A549 (cell line): Measurements from ENCODE around the gene REXO4.

Source experiments
- CHD2 ChIP-seq: fragments of 150-350 bp; IDR thresholded peaks from 2 replicates; pipeline ENCODE4 v1.6.1; 2014; ENCODE audit warnings: low read length; ENCODE audit not compliant: partially characterized antibody
- ESRRA ChIP-seq: fragments of 150-350 bp; IDR thresholded peaks from 2 replicates; pipeline ENCODE4 v1.6.1; 2014; ENCODE audit warnings: mild to moderate bottlenecking, low read length, borderline replicate concordance
- GATA3 ChIP-seq: IDR thresholded peaks from 2 replicates; pipeline ENCODE4 v1.6.1; 2012; ENCODE audit warnings: borderline replicate concordance
- MAZ ChIP-seq: fragments of 150-350 bp; IDR thresholded peaks from 2 replicates; pipeline ENCODE4 v1.6.1; 2014; ENCODE audit warnings: antibody characterized with exemption, low read depth, low read length, borderline replicate concordance
- POLR2A ChIP-seq: IDR thresholded peaks from 2 replicates; pipeline ENCODE4 v1.6.1; 2012; ENCODE audit warnings: mild to moderate bottlenecking, low read length
- TF ChIP-seq, protein P1 (sequence below): IDR thresholded peaks from 2 replicates; pipeline ENCODE4 v1.6.1; 2012
- TF ChIP-seq, protein P2 (sequence below): fragments of >200 bp; sonication (Bioruptor Twin); formaldehyde crosslinking; IDR thresholded peaks from 3 replicates; pipeline ENCODE4 v1.5.1; 2016
- TF ChIP-seq, protein P3 (sequence below): fragments of 200-600 bp; sonication (generic); IDR thresholded peaks from 2 replicates; pipeline ENCODE4 v1.6.1; 2016; ENCODE audit warnings: antibody characterized with exemption, mild to moderate bottlenecking, moderate library complexity

DNA sequence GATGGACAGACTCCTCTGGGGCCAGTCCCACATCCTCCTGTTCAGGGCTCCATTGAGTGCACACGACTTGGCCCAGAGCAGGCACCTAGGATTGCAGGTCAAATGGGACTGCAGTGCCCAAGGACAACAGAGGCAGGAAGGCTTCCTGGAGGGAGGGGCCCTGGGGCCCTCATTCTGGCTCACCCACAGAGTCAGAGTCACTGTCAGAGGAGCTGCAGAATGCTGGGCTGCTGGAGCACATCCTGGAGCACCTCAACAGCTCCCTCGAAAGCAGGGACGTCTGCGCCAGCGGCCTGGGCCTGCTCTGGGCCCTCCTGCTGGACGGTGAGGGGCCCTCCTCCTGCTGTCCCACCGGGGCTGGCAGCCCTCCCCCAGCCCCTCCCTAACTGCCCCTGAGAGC lies 15.1 kb downstream of the REXO4 start:
- TF ChIP-seq POLR2A: no peak
- TF ChIP-seq GATA3: no peak
- TF ChIP-seq, protein P1, sequence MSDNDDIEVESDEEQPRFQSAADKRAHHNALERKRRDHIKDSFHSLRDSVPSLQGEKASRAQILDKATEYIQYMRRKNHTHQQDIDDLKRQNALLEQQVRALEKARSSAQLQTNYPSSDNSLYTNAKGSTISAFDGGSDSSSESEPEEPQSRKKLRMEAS: no peak
- TF ChIP-seq, protein P2, sequence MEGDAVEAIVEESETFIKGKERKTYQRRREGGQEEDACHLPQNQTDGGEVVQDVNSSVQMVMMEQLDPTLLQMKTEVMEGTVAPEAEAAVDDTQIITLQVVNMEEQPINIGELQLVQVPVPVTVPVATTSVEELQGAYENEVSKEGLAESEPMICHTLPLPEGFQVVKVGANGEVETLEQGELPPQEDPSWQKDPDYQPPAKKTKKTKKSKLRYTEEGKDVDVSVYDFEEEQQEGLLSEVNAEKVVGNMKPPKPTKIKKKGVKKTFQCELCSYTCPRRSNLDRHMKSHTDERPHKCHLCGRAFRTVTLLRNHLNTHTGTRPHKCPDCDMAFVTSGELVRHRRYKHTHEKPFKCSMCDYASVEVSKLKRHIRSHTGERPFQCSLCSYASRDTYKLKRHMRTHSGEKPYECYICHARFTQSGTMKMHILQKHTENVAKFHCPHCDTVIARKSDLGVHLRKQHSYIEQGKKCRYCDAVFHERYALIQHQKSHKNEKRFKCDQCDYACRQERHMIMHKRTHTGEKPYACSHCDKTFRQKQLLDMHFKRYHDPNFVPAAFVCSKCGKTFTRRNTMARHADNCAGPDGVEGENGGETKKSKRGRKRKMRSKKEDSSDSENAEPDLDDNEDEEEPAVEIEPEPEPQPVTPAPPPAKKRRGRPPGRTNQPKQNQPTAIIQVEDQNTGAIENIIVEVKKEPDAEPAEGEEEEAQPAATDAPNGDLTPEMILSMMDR: no peak
- TF ChIP-seq CHD2: no peak
- TF ChIP-seq, protein P3, sequence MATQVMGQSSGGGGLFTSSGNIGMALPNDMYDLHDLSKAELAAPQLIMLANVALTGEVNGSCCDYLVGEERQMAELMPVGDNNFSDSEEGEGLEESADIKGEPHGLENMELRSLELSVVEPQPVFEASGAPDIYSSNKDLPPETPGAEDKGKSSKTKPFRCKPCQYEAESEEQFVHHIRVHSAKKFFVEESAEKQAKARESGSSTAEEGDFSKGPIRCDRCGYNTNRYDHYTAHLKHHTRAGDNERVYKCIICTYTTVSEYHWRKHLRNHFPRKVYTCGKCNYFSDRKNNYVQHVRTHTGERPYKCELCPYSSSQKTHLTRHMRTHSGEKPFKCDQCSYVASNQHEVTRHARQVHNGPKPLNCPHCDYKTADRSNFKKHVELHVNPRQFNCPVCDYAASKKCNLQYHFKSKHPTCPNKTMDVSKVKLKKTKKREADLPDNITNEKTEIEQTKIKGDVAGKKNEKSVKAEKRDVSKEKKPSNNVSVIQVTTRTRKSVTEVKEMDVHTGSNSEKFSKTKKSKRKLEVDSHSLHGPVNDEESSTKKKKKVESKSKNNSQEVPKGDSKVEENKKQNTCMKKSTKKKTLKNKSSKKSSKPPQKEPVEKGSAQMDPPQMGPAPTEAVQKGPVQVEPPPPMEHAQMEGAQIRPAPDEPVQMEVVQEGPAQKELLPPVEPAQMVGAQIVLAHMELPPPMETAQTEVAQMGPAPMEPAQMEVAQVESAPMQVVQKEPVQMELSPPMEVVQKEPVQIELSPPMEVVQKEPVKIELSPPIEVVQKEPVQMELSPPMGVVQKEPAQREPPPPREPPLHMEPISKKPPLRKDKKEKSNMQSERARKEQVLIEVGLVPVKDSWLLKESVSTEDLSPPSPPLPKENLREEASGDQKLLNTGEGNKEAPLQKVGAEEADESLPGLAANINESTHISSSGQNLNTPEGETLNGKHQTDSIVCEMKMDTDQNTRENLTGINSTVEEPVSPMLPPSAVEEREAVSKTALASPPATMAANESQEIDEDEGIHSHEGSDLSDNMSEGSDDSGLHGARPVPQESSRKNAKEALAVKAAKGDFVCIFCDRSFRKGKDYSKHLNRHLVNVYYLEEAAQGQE: no peak
- TF ChIP-seq ESRRA: no peak
- TF ChIP-seq MAZ: no peak
